IPS-15b (cell line): Measurements from ENCODE around the gene GGT6.
"Not testable (repeated sequence)": the region's sequence is repeated elsewhere in the genome, so short reads cannot be mapped to it uniquely, and the experiment has no call there.

Experiments used
- H3K27me3 ChIP-seq: one replicate; pipeline ENCODE4 v1.6.1; 2013; ENCODE audit warnings: low read length; ENCODE audit not compliant: control insufficient read depth, insufficient read depth
- H3K36me3 ChIP-seq: one replicate; pipeline ENCODE4 v1.6.1; 2013; ENCODE audit warnings: low read length; ENCODE audit not compliant: control insufficient read depth, insufficient read depth
- H3K4me1 ChIP-seq: one replicate; pipeline ENCODE4 v1.6.1; 2013; ENCODE audit warnings: mild to moderate bottlenecking, low read length; ENCODE audit not compliant: control insufficient read depth, insufficient read depth
- H3K4me3 ChIP-seq: one replicate; pipeline ENCODE4 v1.5.1; 2013; ENCODE audit warnings: low read depth, low read length
- H3K9ac ChIP-seq: one replicate; pipeline ENCODE4 v1.6.1; 2013; ENCODE audit warnings: low read depth, mild to moderate bottlenecking, low read length
- H3K9me3 ChIP-seq: one replicate; pipeline ENCODE4 v1.6.1; 2013; ENCODE audit warnings: mild to moderate bottlenecking, low read length; ENCODE audit not compliant: control insufficient read depth, insufficient read depth

The GGT6 gene

DNA sequence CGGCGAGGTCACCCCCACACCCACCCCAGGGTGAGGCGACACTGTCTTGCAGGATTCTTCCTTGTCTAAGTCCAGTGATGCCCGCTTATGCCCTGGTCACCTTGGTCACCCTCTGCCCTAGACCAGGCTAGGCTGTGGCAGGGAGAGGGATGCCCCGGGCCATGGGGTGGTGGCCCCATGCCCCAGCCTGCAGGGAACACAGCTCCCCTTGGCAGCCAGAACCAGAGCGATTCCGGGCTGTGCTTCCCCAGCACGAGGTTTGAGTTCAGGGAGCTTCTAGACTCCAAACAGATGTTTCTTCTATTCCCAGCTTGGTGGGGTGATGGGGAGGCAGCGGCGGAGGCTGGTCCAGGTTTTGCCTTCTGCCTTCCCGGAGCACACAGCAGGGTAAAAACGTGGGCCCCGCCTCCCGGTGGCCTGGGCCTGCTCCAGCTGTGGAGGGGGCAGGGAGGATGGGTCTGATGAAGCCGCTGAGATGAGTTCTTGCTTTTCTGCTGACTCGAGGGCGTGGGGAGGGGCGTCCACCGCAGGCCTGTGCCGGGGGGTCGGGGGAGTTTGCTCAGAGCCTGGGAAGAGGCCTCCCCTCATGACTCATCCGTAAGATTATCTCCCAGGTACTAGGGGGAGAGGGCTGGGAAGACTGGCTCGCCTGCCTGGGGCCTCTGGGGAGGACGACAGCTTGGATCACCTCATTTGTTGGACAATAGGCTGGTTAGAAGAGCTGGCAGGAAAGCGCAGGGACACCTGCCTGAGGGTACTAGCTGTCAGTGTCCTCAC lies 39.3 kb upstream of the GGT6 start:
- Histone ChIP-seq H3K4me3 (peak overlapping the region; percentile 46), H3K27me3 (no peaks in the 10 kb centered on the region), H3K9me3 (no peaks in the 10 kb centered on the region), H3K36me3 (peaks cover 4% of the 10 kb centered on the region), H3K4me1 (peaks cover 11% of the 10 kb centered on the region), H3K9ac (no peak overlapping the region)

- H3K4me3 ChIP-seq, result no peak overlapping the region
- H3K9ac ChIP-seq, result no peak overlapping the region
- H3K27me3 ChIP-seq, result no peaks in the 10 kb centered on the region
- peaks cover 11% of the 10 kb centered on the region for H3K4me1 ChIP-seq
- H3K36me3 ChIP-seq, result peaks cover 4% of the 10 kb centered on the region
- H3K9me3 ChIP-seq, result no peaks in the 10 kb centered on the region
Observed at GRCh38 chr17:4598776-4599504, 38.6 kb upstream of the GGT6 start.

DNA sequence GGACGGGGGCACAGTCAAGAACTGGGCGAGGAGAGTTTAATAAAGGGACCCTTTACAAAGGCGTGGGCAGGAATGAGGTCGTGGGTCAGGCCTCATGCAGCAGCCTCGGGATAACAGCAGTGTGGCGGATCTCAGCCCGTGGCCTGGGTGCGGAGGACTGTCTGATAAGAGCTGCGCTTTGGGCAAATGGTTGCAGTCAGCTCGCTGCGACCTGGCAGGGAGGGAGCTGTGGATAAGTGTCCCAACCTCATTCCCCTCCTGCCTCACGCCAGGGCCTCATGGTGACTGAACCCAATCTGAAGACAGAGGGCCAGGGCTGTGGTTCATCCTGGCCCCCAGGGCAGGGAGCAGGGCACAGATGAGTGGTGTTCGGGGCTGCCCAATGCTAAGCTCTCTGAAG lies 37.6 kb upstream of the GGT6 start:
- Histone ChIP-seq H3K9ac (no peak overlapping the region), H3K4me3 (no peak overlapping the region), H3K27me3 (no peaks in the 10 kb centered on the region), H3K4me1 (peaks cover 11% of the 10 kb centered on the region), H3K9me3 (no peaks in the 10 kb centered on the region), H3K36me3 (peaks cover 4% of the 10 kb centered on the region)

- H3K4me1 ChIP-seq, result peaks cover 11% of the 10 kb centered on the region
- no peaks in the 10 kb centered on the region for H3K9me3 ChIP-seq
- no peak overlapping the region for H3K9ac ChIP-seq
- no peaks in the 10 kb centered on the region for H3K27me3 ChIP-seq
- no peak overlapping the region for H3K4me3 ChIP-seq
- H3K36me3 ChIP-seq, result peaks cover 4% of the 10 kb centered on the region
Observed at GRCh38 chr17:4596636-4597380, 36.4 kb upstream of the GGT6 start.

GRCh38 chr17:4595685-4596342 lies 35.4 kb upstream of the GGT6 start:
- H3K36me3 ChIP-seq, H3K4me3 ChIP-seq, H3K9ac ChIP-seq, H3K9me3 ChIP-seq, H3K27me3 ChIP-seq: not testable (repeated sequence)
- H3K4me1 ChIP-seq, result peaks cover 11% of the 10 kb centered on the region

DNA sequence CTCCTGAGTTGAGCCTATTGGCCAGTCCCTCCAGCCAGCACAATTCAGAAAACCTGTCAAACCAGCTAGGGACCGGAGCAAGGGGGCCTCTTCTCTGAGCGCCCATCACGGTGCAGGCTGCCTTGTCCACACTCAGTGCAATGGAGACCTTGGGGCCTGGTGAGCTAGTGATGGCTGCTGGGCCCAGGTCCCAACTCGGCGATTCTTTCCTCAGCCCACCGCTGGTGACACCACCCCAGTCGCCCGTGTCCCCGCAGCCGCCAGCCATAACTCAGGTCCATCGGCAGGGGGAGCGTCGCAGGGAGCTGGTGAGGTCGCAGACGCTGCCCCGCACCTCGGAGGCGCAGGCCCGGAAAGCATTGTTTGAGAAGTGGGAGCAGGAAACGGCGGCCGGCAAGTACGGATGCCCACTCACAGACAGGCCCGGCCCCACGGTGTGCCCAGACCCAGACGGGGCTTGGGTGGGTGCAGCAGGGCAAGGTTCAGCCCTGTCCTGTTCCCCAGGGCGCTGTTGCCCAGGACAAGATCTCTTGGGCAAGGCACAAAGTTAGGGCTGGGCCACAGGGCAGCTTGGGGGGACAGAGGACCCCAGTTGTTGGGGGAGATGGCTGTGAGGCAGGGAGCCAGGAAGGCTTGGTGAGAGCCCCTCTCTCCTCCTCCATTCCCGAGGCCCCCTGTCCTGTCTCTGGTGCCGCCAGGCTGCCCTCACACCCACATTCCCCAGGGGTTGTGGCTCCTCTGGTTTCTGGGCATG lies 34.7 kb upstream of the GGT6 start:
- Histone ChIP-seq H3K9me3 (no peaks in the 10 kb centered on the region), H3K9ac (no peak overlapping the region), H3K4me3 (no peak overlapping the region), H3K4me1 (peaks cover 7% of the 10 kb centered on the region), H3K36me3 (peaks cover 4% of the 10 kb centered on the region), H3K27me3 (no peaks in the 10 kb centered on the region)

DNA sequence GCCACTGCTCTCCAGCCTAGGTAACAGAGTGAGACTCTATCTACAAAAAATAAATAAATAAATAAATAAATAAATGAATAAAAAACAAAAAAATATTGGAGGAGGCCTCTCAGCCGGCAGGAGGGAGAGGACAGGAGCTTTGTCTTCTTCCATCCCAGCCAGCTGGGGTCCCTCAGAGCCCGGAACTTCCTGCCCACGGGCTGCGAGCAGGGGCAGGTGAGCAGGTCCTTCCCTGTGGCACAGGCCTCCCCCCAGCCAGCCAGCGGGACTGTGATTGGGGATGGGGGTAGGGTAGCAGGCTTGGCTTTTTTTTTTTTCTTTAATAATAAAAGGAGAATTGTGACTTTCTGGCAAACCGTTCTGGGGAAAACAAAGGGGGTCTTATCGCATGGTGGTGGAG lies 34.0 kb upstream of the GGT6 start:
- H3K9me3 ChIP-seq, result no peaks in the 10 kb centered on the region
- H3K36me3 ChIP-seq, result peaks cover 4% of the 10 kb centered on the region
- no peak overlapping the region for H3K9ac ChIP-seq
- peaks cover 6% of the 10 kb centered on the region for H3K4me1 ChIP-seq
- H3K27me3 ChIP-seq, result no peaks in the 10 kb centered on the region
- no peak overlapping the region for H3K4me3 ChIP-seq

DNA sequence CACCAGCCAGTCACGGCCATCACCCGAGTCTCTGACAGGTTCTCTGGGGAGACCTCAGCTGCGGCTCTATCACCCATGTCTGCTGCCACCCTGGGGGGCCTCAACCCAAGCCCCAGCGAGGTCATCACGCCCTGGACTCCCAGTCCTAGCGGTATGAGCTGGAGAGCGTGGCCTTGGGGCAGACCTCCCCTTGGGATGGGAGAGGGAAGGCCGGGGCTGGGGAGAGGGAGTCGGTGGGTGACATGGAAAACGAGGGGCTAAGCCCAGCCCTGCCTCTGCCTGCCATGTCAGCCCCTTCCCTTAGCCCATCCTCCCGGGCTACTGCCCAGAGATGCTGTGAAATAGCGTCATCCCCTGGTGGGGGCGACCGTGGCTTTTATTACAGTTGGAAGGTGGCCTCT lies 32.6 kb upstream of the GGT6 start:
- H3K9me3 ChIP-seq, result no peaks in the 10 kb centered on the region
- peaks cover 4% of the 10 kb centered on the region for H3K36me3 ChIP-seq
- no peaks in the 10 kb centered on the region for H3K27me3 ChIP-seq
- no peaks in the 10 kb centered on the region for H3K4me1 ChIP-seq
- no peak overlapping the region for H3K9ac ChIP-seq
- H3K4me3 ChIP-seq, result no peak overlapping the region

GRCh38 chr17:4592240-4593005 lies 32.0 kb upstream of the GGT6 start:
- no peaks in the 10 kb centered on the region for H3K27me3 ChIP-seq
- H3K9ac ChIP-seq, result no peak overlapping the region
- no peaks in the 10 kb centered on the region for H3K9me3 ChIP-seq
- no peak overlapping the region for H3K4me3 ChIP-seq
- peaks cover 4% of the 10 kb centered on the region for H3K36me3 ChIP-seq
- H3K4me1 ChIP-seq, result no peaks in the 10 kb centered on the region

- no peaks in the 10 kb centered on the region for H3K4me1 ChIP-seq
- no peaks in the 10 kb centered on the region for H3K9me3 ChIP-seq
- H3K4me3 ChIP-seq, result no peak overlapping the region
- H3K36me3 ChIP-seq, result no peaks in the 10 kb centered on the region
- no peak overlapping the region for H3K9ac ChIP-seq
- no peaks in the 10 kb centered on the region for H3K27me3 ChIP-seq
Observed at GRCh38 chr17:4591529-4591928, 31.2 kb upstream of the GGT6 start.
